PC-3 (cell line): ENCODE data around the gene TXNL4A.

Source experiments
- EZH2 ChIP-seq: fragments of 300-600 bp; sonication (generic); IDR thresholded peaks from one replicate; pipeline ENCODE4 v1.6.1; 2017; ENCODE audit warnings: antibody characterized with exemption, mild to moderate bottlenecking, low read length; ENCODE audit not compliant: unreplicated experiment
- TF ChIP-seq, protein P1 (sequence below): fragments of 300-600 bp; sonication (generic); conservative IDR thresholded peaks from 2 replicates; pipeline ENCODE4 v1.5.1; 2017; ENCODE audit warnings: antibody characterized with exemption, low read depth, mild to moderate bottlenecking, low read length

DNA sequence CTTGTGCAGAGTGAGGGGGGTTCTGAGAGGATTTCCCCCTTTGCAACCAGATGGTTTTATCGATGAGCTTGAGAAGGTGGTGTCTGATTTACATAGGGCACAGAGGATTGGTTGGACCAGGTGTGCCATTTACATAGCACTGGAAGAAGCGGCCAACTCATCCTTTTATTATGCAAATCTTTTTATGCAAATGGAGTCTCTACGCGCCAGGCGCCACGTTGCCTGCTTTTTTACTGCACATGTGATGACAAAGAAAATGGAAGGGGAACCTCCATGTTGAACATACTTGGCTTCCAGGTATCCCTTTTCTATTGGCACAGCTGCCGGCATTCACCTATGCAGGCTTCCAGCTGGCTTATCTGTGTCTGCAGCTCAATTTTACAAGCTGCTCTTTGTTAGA, 18.4 kb upstream of the TXNL4A start:
- no peak for TF ChIP-seq EZH2
- TF ChIP-seq, protein P1, sequence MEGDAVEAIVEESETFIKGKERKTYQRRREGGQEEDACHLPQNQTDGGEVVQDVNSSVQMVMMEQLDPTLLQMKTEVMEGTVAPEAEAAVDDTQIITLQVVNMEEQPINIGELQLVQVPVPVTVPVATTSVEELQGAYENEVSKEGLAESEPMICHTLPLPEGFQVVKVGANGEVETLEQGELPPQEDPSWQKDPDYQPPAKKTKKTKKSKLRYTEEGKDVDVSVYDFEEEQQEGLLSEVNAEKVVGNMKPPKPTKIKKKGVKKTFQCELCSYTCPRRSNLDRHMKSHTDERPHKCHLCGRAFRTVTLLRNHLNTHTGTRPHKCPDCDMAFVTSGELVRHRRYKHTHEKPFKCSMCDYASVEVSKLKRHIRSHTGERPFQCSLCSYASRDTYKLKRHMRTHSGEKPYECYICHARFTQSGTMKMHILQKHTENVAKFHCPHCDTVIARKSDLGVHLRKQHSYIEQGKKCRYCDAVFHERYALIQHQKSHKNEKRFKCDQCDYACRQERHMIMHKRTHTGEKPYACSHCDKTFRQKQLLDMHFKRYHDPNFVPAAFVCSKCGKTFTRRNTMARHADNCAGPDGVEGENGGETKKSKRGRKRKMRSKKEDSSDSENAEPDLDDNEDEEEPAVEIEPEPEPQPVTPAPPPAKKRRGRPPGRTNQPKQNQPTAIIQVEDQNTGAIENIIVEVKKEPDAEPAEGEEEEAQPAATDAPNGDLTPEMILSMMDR = no peak
